WI38 (cell line): ENCODE data around the gene C2CD4C.
"Not testable (repeated sequence)": the region's sequence is repeated elsewhere in the genome, so short reads cannot be mapped to it uniquely, and the experiment has no call there.

Experiments used
- H3K4me3 ChIP-seq: 2 replicates; pipeline ENCODE4 v1.5.1; 2011; ENCODE audit warnings: low read depth, mild to moderate bottlenecking, control low read depth, low read length
- TF ChIP-seq, protein P1 (sequence below): IDR thresholded peaks from 2 replicates; pipeline ENCODE4 v1.5.1; 2012; ENCODE audit warnings: low read depth, mild to moderate bottlenecking, control low read depth, low read length

C2CD4C gene

DNA sequence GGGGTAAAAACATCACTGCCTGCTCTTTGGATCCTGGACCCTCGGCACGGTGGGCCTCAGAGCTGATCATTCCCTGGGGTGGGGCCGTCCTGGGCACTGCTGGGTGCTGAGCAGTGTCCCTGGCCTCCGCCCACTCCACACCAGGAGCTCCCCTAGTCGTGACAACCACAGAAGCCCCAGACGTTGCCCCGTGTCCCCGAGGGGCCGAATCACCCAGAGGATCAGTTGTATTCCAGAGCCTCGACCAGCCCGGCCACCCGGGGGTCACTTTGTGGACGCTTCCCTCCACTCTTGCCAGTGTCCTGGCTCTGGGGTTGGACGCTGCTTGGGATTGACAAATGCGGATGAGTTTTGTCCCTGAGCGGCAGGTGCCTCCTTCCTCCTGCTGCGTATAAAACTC, 10.2 kb downstream of the C2CD4C start:
- H3K4me3 ChIP-seq: no peak overlapping the region
- TF ChIP-seq, protein P1, sequence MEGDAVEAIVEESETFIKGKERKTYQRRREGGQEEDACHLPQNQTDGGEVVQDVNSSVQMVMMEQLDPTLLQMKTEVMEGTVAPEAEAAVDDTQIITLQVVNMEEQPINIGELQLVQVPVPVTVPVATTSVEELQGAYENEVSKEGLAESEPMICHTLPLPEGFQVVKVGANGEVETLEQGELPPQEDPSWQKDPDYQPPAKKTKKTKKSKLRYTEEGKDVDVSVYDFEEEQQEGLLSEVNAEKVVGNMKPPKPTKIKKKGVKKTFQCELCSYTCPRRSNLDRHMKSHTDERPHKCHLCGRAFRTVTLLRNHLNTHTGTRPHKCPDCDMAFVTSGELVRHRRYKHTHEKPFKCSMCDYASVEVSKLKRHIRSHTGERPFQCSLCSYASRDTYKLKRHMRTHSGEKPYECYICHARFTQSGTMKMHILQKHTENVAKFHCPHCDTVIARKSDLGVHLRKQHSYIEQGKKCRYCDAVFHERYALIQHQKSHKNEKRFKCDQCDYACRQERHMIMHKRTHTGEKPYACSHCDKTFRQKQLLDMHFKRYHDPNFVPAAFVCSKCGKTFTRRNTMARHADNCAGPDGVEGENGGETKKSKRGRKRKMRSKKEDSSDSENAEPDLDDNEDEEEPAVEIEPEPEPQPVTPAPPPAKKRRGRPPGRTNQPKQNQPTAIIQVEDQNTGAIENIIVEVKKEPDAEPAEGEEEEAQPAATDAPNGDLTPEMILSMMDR: no peak

DNA sequence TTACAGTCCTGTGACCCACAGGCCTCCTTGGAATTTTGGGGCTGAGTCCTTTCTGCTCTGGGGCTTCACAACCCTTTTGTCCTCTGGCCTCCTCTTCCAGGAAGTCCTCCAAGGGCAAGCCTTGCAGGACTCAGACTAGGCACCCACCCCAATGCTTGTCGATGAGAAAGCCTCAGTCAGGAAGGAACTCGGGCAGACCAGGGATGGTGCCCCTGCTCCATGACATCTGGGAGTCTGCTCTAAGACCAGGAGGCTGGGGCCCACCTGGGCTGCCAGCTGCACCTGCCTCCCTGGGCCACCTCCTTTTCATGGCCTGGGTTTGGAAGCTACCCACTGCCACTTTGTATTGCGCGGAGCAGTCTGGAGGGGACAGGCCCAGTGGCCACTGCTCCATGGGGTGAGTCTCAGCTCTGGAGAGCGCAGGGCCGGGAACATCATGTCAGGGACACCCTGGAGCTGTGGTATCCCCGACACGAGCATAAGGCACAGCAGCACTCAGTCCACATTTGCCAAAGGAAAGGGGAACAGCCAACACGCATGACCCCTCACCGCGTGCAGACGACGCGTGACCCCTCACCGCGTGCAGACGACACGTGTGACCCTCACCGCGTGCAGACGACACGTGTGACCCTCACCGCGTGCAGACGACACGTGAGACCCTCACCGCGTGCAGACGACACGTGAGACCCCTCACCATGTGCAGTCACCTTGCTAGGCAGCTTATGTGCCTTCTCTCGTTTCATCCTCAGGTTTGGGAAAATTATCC, 10.8 kb downstream of the C2CD4C start:
- TF ChIP-seq, protein P1: no peak

DNA sequence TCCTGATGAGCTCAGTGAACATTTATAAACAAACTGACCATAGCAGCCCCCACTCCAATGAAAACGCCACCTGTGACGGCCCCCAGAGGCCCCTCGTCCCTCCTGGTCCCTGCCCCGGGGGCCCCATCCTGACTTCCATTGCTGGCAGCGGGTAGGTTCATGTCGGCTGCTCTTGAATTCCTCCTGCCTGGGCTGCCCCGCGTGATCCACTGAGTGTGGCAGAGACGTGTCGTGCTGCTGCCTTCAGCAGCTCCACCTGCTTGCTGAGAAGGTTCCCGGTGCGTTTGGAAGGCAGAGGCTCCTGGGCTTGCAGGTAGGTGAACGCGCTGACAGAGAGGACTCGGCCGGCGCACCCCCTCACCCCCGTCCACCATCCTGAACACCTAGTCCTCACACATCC, 11.6 kb downstream of the C2CD4C start:
- TF ChIP-seq, protein P1: no peak
- H3K4me3 ChIP-seq: no peak overlapping the region

More for the DNA sequence above, 10.8 kb downstream of the C2CD4C start:
- H3K4me3 ChIP-seq: no peak overlapping the region

GRCh38 chr19:395467-395866, 13.5 kb downstream of the C2CD4C start:
- TF ChIP-seq, protein P1: no peak
- H3K4me3 ChIP-seq: no peak overlapping the region

DNA sequence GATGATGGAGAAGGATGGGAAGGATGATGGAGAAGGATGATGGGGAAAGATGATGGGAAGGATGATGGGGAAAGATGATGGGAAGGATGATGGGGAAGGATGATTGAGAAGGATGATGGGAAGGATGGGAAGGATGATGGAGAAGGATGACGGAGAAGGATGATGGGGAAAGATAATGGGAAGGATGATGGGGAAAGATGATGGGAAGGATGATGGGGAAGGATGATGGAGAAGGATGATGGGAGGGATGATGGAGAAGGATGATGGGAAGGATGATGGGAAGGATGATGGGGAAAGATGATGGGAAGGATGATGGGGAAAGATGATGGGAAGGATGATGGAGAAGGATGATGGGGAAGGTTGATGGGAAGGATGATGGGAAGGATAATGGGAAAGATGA, 14.1 kb downstream of the C2CD4C start:
- H3K4me3 ChIP-seq: not testable (repeated sequence)

- not testable (repeated sequence) for H3K4me3 ChIP-seq
Measured at GRCh38 chr19:393560-393959, 15.4 kb downstream of the C2CD4C start.

- no peak overlapping the region for H3K4me3 ChIP-seq
- TF ChIP-seq, protein P1: no peak
Measured at GRCh38 chr19:392375-392970, 16.5 kb downstream of the C2CD4C start.

- TF ChIP-seq, protein P1: no peak
- H3K4me3 ChIP-seq: no peak overlapping the region
Measured at GRCh38 chr19:391726-392374, 17.1 kb downstream of the C2CD4C start.
